Natural killer cell (primary cell): ENCODE data around the gene ZNF165. TPM values are rescaled to one million over a fixed set of nuclear protein-coding genes. Genes with fewer than 3 reads are reported as not detected.
A peak's percentile ranks its signal among the peaks of the same experiment; 100 is the strongest.

Source experiments
- ATAC-seq, 3 donors: fragments of 150-1000 bp in 2 of 3; fragments of 200-7000 bp in 1 of 3; cut with Tn5 transposase; 1 replicate in 1 of 3; 2 replicates in 2 of 3; pipeline ENCODE4 v1.10.0; 2021; ENCODE audit warnings: mild to moderate bottlenecking in 2 of 3, moderate library complexity in 2 of 3
- DNase-seq, 2 donors: peaks; one replicate each; pipeline versions ENCODE4 v3.0.0 to v3.0.0-alpha.2; 2013 to 2021; ENCODE audit warnings: mixed read lengths in 1 of 2
- H3K27ac ChIP-seq: one replicate; pipeline ENCODE4 v1.5.1; 2013; ENCODE audit warnings: mild to moderate bottlenecking, low read length
- H3K27me3 ChIP-seq: one replicate; pipeline ENCODE4 v1.6.1; 2013; ENCODE audit warnings: low read length; ENCODE audit not compliant: control insufficient read depth, insufficient read depth
- H3K36me3 ChIP-seq: one replicate; pipeline ENCODE4 v1.6.1; 2013; ENCODE audit warnings: low read length; ENCODE audit not compliant: control insufficient read depth, insufficient read depth
- H3K4me1 ChIP-seq: one replicate; pipeline ENCODE4 v1.6.1; 2013; ENCODE audit warnings: low read length; ENCODE audit not compliant: control insufficient read depth, insufficient read depth
- H3K4me3 ChIP-seq: one replicate; pipeline ENCODE4 v1.5.1; 2013; ENCODE audit warnings: low read length
- H3K9me3 ChIP-seq: one replicate; pipeline ENCODE4 v1.6.1; 2013; ENCODE audit warnings: low read length; ENCODE audit not compliant: control insufficient read depth, insufficient read depth
- H3K27ac Mint-ChIP-seq, 2 donors: one replicate each; pipeline ENCODE4 v1.8.0; 2022; ENCODE audit warnings: mild to moderate bottlenecking in 2 of 2, mixed read lengths in 2 of 2, moderate library complexity in 1 of 2
- H3K27me3 Mint-ChIP-seq, 2 donors: one replicate each; pipeline ENCODE4 v1.8.0; 2022; ENCODE audit warnings: low read depth in 2 of 2, mixed read lengths in 2 of 2
- H3K36me3 Mint-ChIP-seq: one replicate; pipeline ENCODE4 v1.8.0; 2022; ENCODE audit warnings: mixed read lengths
- H3K4me1 Mint-ChIP-seq, 2 donors: one replicate each; pipeline ENCODE4 v1.8.0; 2022; ENCODE audit warnings: mixed read lengths in 2 of 2
- H3K4me3 Mint-ChIP-seq: one replicate; pipeline ENCODE4 v1.8.0; 2022; ENCODE audit warnings: mild to moderate bottlenecking, moderate library complexity, mixed read lengths
- H3K9me3 Mint-ChIP-seq, 2 donors: one replicate each; pipeline ENCODE4 v1.8.0; 2022; ENCODE audit warnings: mixed read lengths in 2 of 2
- WGBS: methylation state at CpG from one replicate; pipeline ENCODE4 v1.1.7; 2013; ENCODE audit warnings: missing lambda C conversion rate; ENCODE audit not compliant: insufficient coverage; 5-methylcytosine and 5-hydroxymethylcytosine counted together
- intact Hi-C: fragments of 100-400 bp; cut with micrococcal nuclease; formaldehyde crosslinking; loops from one replicate; pipeline ENCODE4 v1.14.2; 2022
- total RNA-seq, 4 donors: library from RNA; stranded (reverse); fragments of 120-200 nt in 1 of 4; gene quantifications; one replicate each; pipeline versions ENCODE4 v1.2.3 to v1.2.4, GENCODE V29; 2013 to 2022
- TF ChIP-seq, protein P1 (sequence below): fragments of 200-600 bp; IDR thresholded peaks from one replicate; pipeline ENCODE4 v1.8.0; 2022; ENCODE audit warnings: antibody characterized with exemption

The ZNF165 gene
- total RNA-seq, 3 donors from 2014 or later (not counting 1 experiment from before 2014, with no cell fraction given) = 0.61 to 2.2 (median 0.85) TPM

DNA sequence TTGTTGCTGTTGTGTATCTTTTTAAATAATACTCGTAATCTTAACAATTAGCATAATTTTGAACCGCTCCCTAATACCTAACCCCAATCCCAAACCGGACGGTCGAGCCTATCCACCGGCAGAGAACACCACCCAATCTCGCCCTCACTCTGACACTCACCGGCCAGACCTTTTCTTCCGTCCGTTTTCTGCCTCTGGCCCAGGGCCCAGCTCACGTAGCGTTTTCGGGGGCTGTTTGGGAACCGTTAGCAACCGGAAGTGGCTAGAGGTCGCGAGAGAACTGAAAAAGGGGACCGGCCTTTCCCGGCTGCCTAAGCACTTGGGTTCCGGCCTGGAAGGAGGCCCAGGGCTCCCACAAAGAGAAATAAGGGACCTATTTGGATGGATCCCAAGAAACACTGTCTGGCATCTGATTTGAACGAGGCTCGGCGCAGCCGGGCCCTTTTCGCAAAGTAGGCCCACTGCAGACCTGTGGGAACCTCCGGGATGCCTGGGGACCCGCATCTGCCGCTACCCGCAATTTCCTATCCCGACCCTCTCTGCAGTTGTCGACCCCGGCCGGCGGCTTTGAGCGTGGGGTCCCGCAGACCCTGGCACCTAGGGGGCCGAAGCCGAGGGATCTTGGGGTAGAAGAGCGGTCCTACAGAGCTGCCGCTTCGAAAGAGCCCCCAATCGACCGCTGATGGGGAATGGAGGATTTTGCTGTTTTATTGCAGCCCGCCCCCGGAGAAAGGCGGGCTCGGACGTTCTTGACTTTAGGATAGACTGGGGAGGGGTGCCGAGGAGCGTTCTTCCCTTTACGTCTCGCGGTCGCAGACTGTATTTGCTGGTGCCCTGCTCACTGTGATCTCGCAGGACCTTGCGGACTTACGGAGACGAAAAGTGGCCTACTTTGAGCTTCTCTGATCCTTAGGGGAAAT lies 56.5 kb downstream of the ZNF165 start:
- Histone ChIP-seq H3K9me3 (no peaks in the 10 kb centered on the region), H3K36me3 (peaks cover 4% of the 10 kb centered on the region), H3K27ac (peak overlapping the region; percentile 95), H3K27me3 (no peaks in the 10 kb centered on the region), H3K4me3 (peak overlapping the region; percentile 88), H3K4me1 (peaks cover 16% of the 10 kb centered on the region)
- H3K27me3 Mint-ChIP-seq = no peaks in the 10 kb centered on the region
- TF ChIP-seq, protein P1, sequence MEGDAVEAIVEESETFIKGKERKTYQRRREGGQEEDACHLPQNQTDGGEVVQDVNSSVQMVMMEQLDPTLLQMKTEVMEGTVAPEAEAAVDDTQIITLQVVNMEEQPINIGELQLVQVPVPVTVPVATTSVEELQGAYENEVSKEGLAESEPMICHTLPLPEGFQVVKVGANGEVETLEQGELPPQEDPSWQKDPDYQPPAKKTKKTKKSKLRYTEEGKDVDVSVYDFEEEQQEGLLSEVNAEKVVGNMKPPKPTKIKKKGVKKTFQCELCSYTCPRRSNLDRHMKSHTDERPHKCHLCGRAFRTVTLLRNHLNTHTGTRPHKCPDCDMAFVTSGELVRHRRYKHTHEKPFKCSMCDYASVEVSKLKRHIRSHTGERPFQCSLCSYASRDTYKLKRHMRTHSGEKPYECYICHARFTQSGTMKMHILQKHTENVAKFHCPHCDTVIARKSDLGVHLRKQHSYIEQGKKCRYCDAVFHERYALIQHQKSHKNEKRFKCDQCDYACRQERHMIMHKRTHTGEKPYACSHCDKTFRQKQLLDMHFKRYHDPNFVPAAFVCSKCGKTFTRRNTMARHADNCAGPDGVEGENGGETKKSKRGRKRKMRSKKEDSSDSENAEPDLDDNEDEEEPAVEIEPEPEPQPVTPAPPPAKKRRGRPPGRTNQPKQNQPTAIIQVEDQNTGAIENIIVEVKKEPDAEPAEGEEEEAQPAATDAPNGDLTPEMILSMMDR = no peak
- intact Hi-C loops = loop anchor here (1.0 to 5.0 kb wide), 5 partner anchors 13 to 220 kb away; partner anchors contain the start of genes ZNF165, ZSCAN16 and ZSCAN31
- peaks cover 64 to 75% of the 10 kb centered on the region in 2 donors for H3K4me1 Mint-ChIP-seq
- no peaks in the 10 kb centered on the region for H3K36me3 Mint-ChIP-seq
- no peaks in the 10 kb centered on the region for H3K9me3 Mint-ChIP-seq
- ATAC-seq = peak; percentile 62 to 77 (median 75)
- peak; percentile 75 to 88 for DNase-seq
- H3K4me3 Mint-ChIP-seq = peak overlapping the region; percentile 97
- under 1% methylated on average over 58 of the region's 58 CpGs for WGBS
- peak overlapping the region; percentile 99 to 100 for H3K27ac Mint-ChIP-seq

DNA sequence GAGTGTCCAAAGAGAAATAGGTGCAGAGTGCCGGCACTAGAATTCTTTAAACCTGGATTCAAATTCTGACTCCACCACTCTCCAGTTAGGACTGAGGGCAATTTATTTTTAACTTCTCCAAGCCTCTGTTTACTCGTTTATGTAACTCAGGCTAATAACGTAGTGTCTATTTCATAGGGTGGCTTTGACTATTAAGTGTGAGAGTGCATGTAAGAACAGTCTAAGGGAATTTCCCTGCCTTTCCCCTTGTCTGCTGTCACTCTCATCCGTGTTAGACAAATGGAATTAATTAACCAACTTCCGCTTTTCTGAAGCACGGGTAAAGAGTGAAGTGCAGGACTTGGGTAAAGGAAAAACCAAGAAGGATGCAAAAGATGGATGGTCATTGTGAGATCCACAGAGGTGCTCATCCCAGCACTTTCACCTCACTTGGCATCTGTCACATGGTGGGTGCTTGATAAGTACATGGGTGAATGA lies 57.2 kb downstream of the ZNF165 start:
- peaks cover 16% of the 10 kb centered on the region for H3K4me1 ChIP-seq
- 0% methylated on average over 6 of the region's 6 CpGs for WGBS
- peak in 1 of 2 donors; percentile 85 for DNase-seq
- H3K36me3 Mint-ChIP-seq = no peaks in the 10 kb centered on the region
- H3K9me3 ChIP-seq = no peaks in the 10 kb centered on the region
- intact Hi-C loops = loop anchor here (1.0 to 5.0 kb wide), 4 partner anchors 35 to 219 kb away; partner anchors contain the start of genes ZNF165 and ZSCAN31
- peak overlapping the region; percentile 95 for H3K27ac ChIP-seq
- no peaks in the 10 kb centered on the region for H3K9me3 Mint-ChIP-seq
- H3K4me1 Mint-ChIP-seq = peaks cover 69 to 81% of the 10 kb centered on the region in 2 donors
- ATAC-seq = peak; percentile 38 to 61 (median 51)
- peak overlapping the region; percentile 97 for H3K4me3 Mint-ChIP-seq
- no peaks in the 10 kb centered on the region for H3K27me3 Mint-ChIP-seq
- TF ChIP-seq, protein P1 = no peak
- no peaks in the 10 kb centered on the region for H3K27me3 ChIP-seq
- peak overlapping the region; percentile 88 for H3K4me3 ChIP-seq
- peaks cover 4% of the 10 kb centered on the region for H3K36me3 ChIP-seq
- H3K27ac Mint-ChIP-seq = peak overlapping the region; percentile 99 to 100

Other genes starting within 250 kb of the ZNF165 start
- gene OR2B2, start 168.2 kb upstream of the ZNF165 start, total RNA-seq = not detected
- gene OR2B6, start 123.3 kb upstream of the ZNF165 start, total RNA-seq = not detected
- 1 to 10 TPM; 7.7 to 9.1 (median 7.8) TPM for gene ZSCAN16, start 44.0 kb downstream of the ZNF165 start, total RNA-seq
- gene ZKSCAN8, start 61.3 kb downstream of the ZNF165 start, total RNA-seq = 10 to 100 TPM; 38.0 to 42.5 (median 39.2) TPM
- 10 to 100 TPM; 17.7 to 20.0 (median 18.7) TPM for gene ZSCAN9, start 144.7 kb downstream of the ZNF165 start, total RNA-seq
- gene ZKSCAN4, start 171.7 kb downstream of the ZNF165 start, total RNA-seq = 1 to 10 TPM; 1.6 to 4.2 (median 2.9) TPM
- gene NKAPL, start 178.7 kb downstream of the ZNF165 start, total RNA-seq = under 1 TPM in 2 of 3 donors, not detected in 1; 0.31 to 0.36 TPM
- gene ZSCAN26, start 186.6 kb downstream of the ZNF165 start, total RNA-seq = 10 to 100 TPM; 13.7 to 24.4 (median 15.4) TPM
- 1 to 10 TPM; 1.1 to 1.5 (median 1.1) TPM for gene PGBD1, start 201.0 kb downstream of the ZNF165 start, total RNA-seq